Measurements from ENCODE around the gene CDC42BPA. TPM values are rescaled to one million over a fixed set of nuclear protein-coding genes. Genes with fewer than 3 reads are reported as not detected.

CDC42BPA gene
- polyA plus RNA-seq, 2 of the 4 experiments (the other 2 are of a cell fraction), result 11.4 to 28.4 TPM

GRCh38 chr1:226953175-226953800 is 365.0 kb downstream of the CDC42BPA start:
- TF ChIP-seq HMGXB4 (CRISPR knock-in tag; IDR thresholded peaks at IDR 0.05; ENCODE audit: borderline replicate concordance) (no peak), RNF2 (IDR thresholded peaks at IDR 0.05; ENCODE audit: borderline replicate concordance, low read depth) (no peak), RAD21 (conservative IDR thresholded peaks at IDR 0.05 in 1 of 2, IDR thresholded peaks at IDR 0.05 in 1 of 2) (no peak)
- no peak overlapping the region for H3K4me3 ChIP-seq

GRCh38 chr1:226952118-226952441 is 366.2 kb downstream of the CDC42BPA start:
- no peak for FAIRE-seq
- Histone ChIP-seq H3K27ac (no peak overlapping the region), H3K4me3 (no peak overlapping the region), H3K4me1 (no peaks in the 10 kb centered on the region), H3K4me2 (no peak overlapping the region), H3K9me3 (no peaks in the 10 kb centered on the region; the same call in 2 of the 3 replicates)
- no peak for TF ChIP-seq REST (IDR thresholded peaks at IDR 0.05)
- TF ChIP-seq RCOR1 (IDR thresholded peaks at IDR 0.05; ENCODE audit: low read depth, low read length), result no peak
- TF ChIP-seq KDM5A (IDR thresholded peaks at IDR 0.05), result no peak
- no peak for TF ChIP-seq JUN (IDR thresholded peaks at IDR 0.05)
- TF ChIP-seq HMGXB4 (CRISPR knock-in tag; IDR thresholded peaks at IDR 0.05; ENCODE audit: borderline replicate concordance), result no peak
- no peak for TF ChIP-seq MYC (IDR thresholded peaks at IDR 0.05; ENCODE audit: borderline replicate concordance, low read length)
- no peak for TF ChIP-seq PHF8 (IDR thresholded peaks at IDR 0.05; ENCODE audit: borderline replicate concordance, low read depth)
- TF ChIP-seq ESRRA (IDR thresholded peaks at IDR 0.05; ENCODE audit: borderline replicate concordance, low read length), result no peak
- TF ChIP-seq ATOH8 (CRISPR knock-in tag; IDR thresholded peaks at IDR 0.05; ENCODE audit: low read depth), result no peak
- no peak for DNase-seq (ENCODE audit: low read depth in 1 of 2, low spot score in 1 of 2)
- CTCF ChIA-PET, result no interaction called here
- 77% methylated on average over 3 of the region's 3 CpGs for WGBS (ENCODE audit: missing lambda C conversion rate)
- POLR2A ChIA-PET, result no interaction called here
- no peak for ATAC-seq

More at GRCh38 chr1:226953175-226953800, 365.0 kb downstream of the CDC42BPA start:
- WGBS (ENCODE audit: missing lambda C conversion rate), result 87% methylated on average over 11 of the region's 11 CpGs
- no peaks in the 10 kb centered on the region; the same call in 2 of the 3 replicates for H3K9me3 ChIP-seq
- ChIA-PET CTCF (no interaction called here), POLR2A (no interaction called here)
- H3K4me2 ChIP-seq, result no peak overlapping the region
- DNase-seq (ENCODE audit: low read depth in 1 of 2, low spot score in 1 of 2) (no peak), ATAC-seq (no peak), FAIRE-seq (no peak)
- H3K27ac ChIP-seq, result no peak overlapping the region
- H3K4me1 ChIP-seq, result no peaks in the 10 kb centered on the region
